ENCODE data around the gene CEND1.

GRCh38 chr11:763073-763463 is 26.8 kb downstream of the CEND1 start:
- no peak for TF ChIP-seq CTCF (IDR thresholded peaks at IDR 0.05; ENCODE audit: extremely low read depth in 1 of 2, insufficient read depth in 1 of 2, low read depth in 1 of 2, low read length in 2 of 2)
- no peak for TF ChIP-seq EZH2 (IDR thresholded peaks at IDR 0.05; ENCODE audit: borderline replicate concordance, low read depth, low read length, severe bottlenecking)
- no peak for TF ChIP-seq POLR2A (IDR thresholded peaks at IDR 0.05; ENCODE audit: low read depth, low read length)
- TF ChIP-seq MAX (IDR thresholded peaks at IDR 0.05; ENCODE audit: insufficient read depth, insufficient read length), result no peak
- TF ChIP-seq POLR2AphosphoS5 (IDR thresholded peaks at IDR 0.05; ENCODE audit: insufficient read depth, low read depth, low read length), result no peak
- no peak for TF ChIP-seq JUN (IDR thresholded peaks at IDR 0.05; ENCODE audit: borderline replicate concordance, insufficient read depth, insufficient read length, low read depth)
- no peak for TF ChIP-seq MYC (IDR thresholded peaks at IDR 0.05; ENCODE audit: low read depth, low read length)
